ENCODE data around the gene PRAMEF20.
"Not testable (repeated sequence)": the region's sequence is repeated elsewhere in the genome, so short reads cannot be mapped to it uniquely, and the experiment has no call there.

- not testable (repeated sequence) for TF ChIP-seq EP300, POLR2A, CTCF, POLR2AphosphoS5 (IDR thresholded peaks at IDR 0.05)
Measured at GRCh38 chr1:13366536-13366935, 43.7 kb upstream of the PRAMEF20 start.

All from gastroesophageal sphincter (tissue), 3 donors.